Duodenal mucosa (tissue), 2 donors: ENCODE measurements around the gene PUM2.

Source experiments
- H3K27ac ChIP-seq: one replicate; pipeline ENCODE4 v1.7.0; 2013; ENCODE audit warnings: low read depth, low read length
- H3K27me3 ChIP-seq, 2 donors: one replicate each; pipeline ENCODE4 v1.7.0; 2013; ENCODE audit warnings: low read length in 2 of 2, control low read depth in 1 of 2; ENCODE audit not compliant: insufficient read depth in 2 of 2, control insufficient read depth in 1 of 2
- H3K36me3 ChIP-seq, 2 donors: one replicate each; pipeline ENCODE4 v1.7.0; 2013; ENCODE audit warnings: low read length in 2 of 2, control low read depth in 1 of 2; ENCODE audit not compliant: insufficient read depth in 2 of 2, control insufficient read depth in 1 of 2
- H3K4me1 ChIP-seq, 2 donors: one replicate each; pipeline ENCODE4 v1.7.0; 2013; ENCODE audit warnings: low read length in 2 of 2, control low read depth in 1 of 2; ENCODE audit not compliant: insufficient read depth in 2 of 2, control insufficient read depth in 1 of 2
- H3K4me3 ChIP-seq, 2 donors: one replicate each; pipeline ENCODE4 v1.7.0; 2013; ENCODE audit warnings: low read length in 2 of 2, low read depth in 1 of 2
- H3K9ac ChIP-seq, 2 donors: one replicate each; pipeline ENCODE4 v1.7.0; 2013; ENCODE audit warnings: low read length in 2 of 2, low read depth in 1 of 2
- H3K9me3 ChIP-seq, 2 donors: one replicate each; pipeline ENCODE4 v1.7.0; 2013; ENCODE audit warnings: low read length in 2 of 2, control low read depth in 1 of 2; ENCODE audit not compliant: control insufficient read depth in 1 of 2

Gene PUM2

GRCh38 chr2:20348542-20348941 is 2.1 kb downstream of the PUM2 start:
- Histone ChIP-seq H3K36me3 (no peaks in the 10 kb centered on the region), H3K27ac (no peak overlapping the region), H3K9me3 (no peaks in the 10 kb centered on the region), H3K4me1 (peaks cover 39 to 44% of the 10 kb centered on the region in 2 donors), H3K4me3 (peak overlapping the region; percentile 90 to 95), H3K9ac (peak overlapping the region in 1 of 2 donors; percentile 16), H3K27me3 (no peaks in the 10 kb centered on the region)

GRCh38 chr2:20346565-20347381 is 3.9 kb downstream of the PUM2 start:
- H3K9ac ChIP-seq: no peak overlapping the region
- peaks cover 25 to 34% of the 10 kb centered on the region in 2 donors for H3K4me1 ChIP-seq
- no peak overlapping the region for H3K27ac ChIP-seq

GRCh38 chr2:20343128-20343527 is 7.5 kb downstream of the PUM2 start:
- H3K9ac ChIP-seq: no peak overlapping the region
- no peaks in the 10 kb centered on the region for H3K27me3 ChIP-seq
- no peaks in the 10 kb centered on the region for H3K36me3 ChIP-seq
- H3K9me3 ChIP-seq: no peaks in the 10 kb centered on the region
- H3K27ac ChIP-seq: no peak overlapping the region
- H3K4me3 ChIP-seq: no peak overlapping the region
- peaks cover 24 to 42% of the 10 kb centered on the region in 2 donors for H3K4me1 ChIP-seq

More at GRCh38 chr2:20346565-20347381, 3.9 kb downstream of the PUM2 start:
- peak overlapping the region; percentile 27 to 32 for H3K4me3 ChIP-seq
- no peaks in the 10 kb centered on the region for H3K9me3 ChIP-seq
- H3K27me3 ChIP-seq: no peaks in the 10 kb centered on the region
- no peaks in the 10 kb centered on the region for H3K36me3 ChIP-seq

- peaks cover 0 to 3% of the 10 kb centered on the region in 2 donors for H3K36me3 ChIP-seq
- H3K9ac ChIP-seq: no peak overlapping the region
These were observed 11.6 kb downstream of the PUM2 start for GRCh38 chr2:20339012-20339411.

GRCh38 chr2:20334605-20335203 is 15.9 kb downstream of the PUM2 start:
- peaks cover 5 to 10% of the 10 kb centered on the region in 2 donors for H3K4me1 ChIP-seq
- no peak overlapping the region for H3K9ac ChIP-seq
- H3K36me3 ChIP-seq: peaks cover 0 to 13% of the 10 kb centered on the region in 2 donors
- H3K27me3 ChIP-seq: no peaks in the 10 kb centered on the region
- H3K4me3 ChIP-seq: no peak overlapping the region
- no peak overlapping the region for H3K27ac ChIP-seq
- peaks cover 4 to 5% of the 10 kb centered on the region in 2 donors for H3K9me3 ChIP-seq

More at GRCh38 chr2:20339012-20339411, 11.6 kb downstream of the PUM2 start:
- Histone ChIP-seq H3K27ac (no peak overlapping the region), H3K4me3 (no peak overlapping the region), H3K9me3 (no peaks in the 10 kb centered on the region), H3K27me3 (no peaks in the 10 kb centered on the region), H3K4me1 (peaks cover 13 to 33% of the 10 kb centered on the region in 2 donors)

GRCh38 chr2:20333738-20334137 is 16.9 kb downstream of the PUM2 start:
- Histone ChIP-seq H3K27ac (no peak overlapping the region), H3K4me1 (peaks cover 5 to 10% of the 10 kb centered on the region in 2 donors), H3K4me3 (no peak overlapping the region), H3K9me3 (peaks cover 4 to 5% of the 10 kb centered on the region in 2 donors), H3K27me3 (no peaks in the 10 kb centered on the region), H3K9ac (no peak overlapping the region), H3K36me3 (peaks cover 0 to 17% of the 10 kb centered on the region in 2 donors)

GRCh38 chr2:20330192-20330591 is 20.5 kb downstream of the PUM2 start:
- Histone ChIP-seq H3K4me1 (peaks cover 0 to 6% of the 10 kb centered on the region in 2 donors), H3K36me3 (peaks cover 0 to 21% of the 10 kb centered on the region in 2 donors)

GRCh38 chr2:20327370-20327769 is 23.3 kb downstream of the PUM2 start:
- H3K27ac ChIP-seq: no peak overlapping the region
- peaks cover 0 to 27% of the 10 kb centered on the region in 2 donors for H3K36me3 ChIP-seq
- H3K9ac ChIP-seq: no peak overlapping the region

More at GRCh38 chr2:20330192-20330591, 20.5 kb downstream of the PUM2 start:
- Histone ChIP-seq H3K4me3 (no peak overlapping the region), H3K9me3 (peaks cover 4 to 5% of the 10 kb centered on the region in 2 donors), H3K9ac (no peak overlapping the region), H3K27me3 (no peaks in the 10 kb centered on the region), H3K27ac (no peak overlapping the region)

GRCh38 chr2:20326163-20326780 is 24.4 kb downstream of the PUM2 start:
- H3K27me3 ChIP-seq: no peaks in the 10 kb centered on the region
- H3K36me3 ChIP-seq: peaks cover 0 to 28% of the 10 kb centered on the region in 2 donors
- no peak overlapping the region for H3K9ac ChIP-seq
- H3K4me3 ChIP-seq: no peak overlapping the region
- H3K4me1 ChIP-seq: no peaks in the 10 kb centered on the region
- peaks cover 4 to 5% of the 10 kb centered on the region in 2 donors for H3K9me3 ChIP-seq
- no peak overlapping the region for H3K27ac ChIP-seq

More at GRCh38 chr2:20327370-20327769, 23.3 kb downstream of the PUM2 start:
- Histone ChIP-seq H3K27me3 (no peaks in the 10 kb centered on the region), H3K4me3 (no peak overlapping the region), H3K4me1 (no peaks in the 10 kb centered on the region), H3K9me3 (peaks cover 4 to 5% of the 10 kb centered on the region in 2 donors)
